VCaP (cell line): ENCODE results near the gene LTBP1.
A peak's percentile ranks its signal among the peaks of the same experiment; 100 is the strongest.

ENCODE experiments used
- H3K27ac ChIP-seq: fragments of 450-650 bp; 2 replicates; pipeline ENCODE4 v1.5.1; 2017
- CTCF ChIP-seq: fragments of 450-650 bp; conservative IDR thresholded peaks from 2 replicates; pipeline ENCODE4 v1.5.1; 2017; ENCODE audit warnings: mild to moderate bottlenecking, moderate library complexity

LTBP1 gene

GRCh38 chr2:33123216-33123615 lies 176.5 kb downstream of the LTBP1 start:
- TF ChIP-seq CTCF: no peak
- no peak overlapping the region for H3K27ac ChIP-seq

DNA sequence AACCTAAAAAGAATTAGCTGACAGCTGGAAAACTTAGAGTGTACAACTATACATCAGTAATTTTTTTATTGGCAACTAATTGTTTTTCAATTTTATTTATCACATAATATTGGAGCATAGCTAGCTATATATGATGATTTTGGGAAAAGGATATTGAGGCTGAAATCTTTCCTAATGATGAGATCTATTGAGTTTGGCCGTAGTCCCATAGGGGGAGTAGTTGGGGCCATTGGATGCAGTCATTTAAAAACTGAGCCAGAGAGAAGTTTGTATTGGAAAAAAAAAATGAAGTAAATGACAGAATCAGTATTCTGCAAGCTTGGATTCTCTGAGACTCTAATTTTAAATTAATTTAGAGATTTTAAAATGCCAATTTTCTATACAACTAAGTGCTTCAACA lies 179.8 kb downstream of the LTBP1 start:
- TF ChIP-seq CTCF: no peak
- H3K27ac ChIP-seq: peak overlapping the region; percentile 59

GRCh38 chr2:33126958-33127357 lies 180.2 kb downstream of the LTBP1 start:
- TF ChIP-seq CTCF: no peak
- H3K27ac ChIP-seq: peak overlapping the region; percentile 59

DNA sequence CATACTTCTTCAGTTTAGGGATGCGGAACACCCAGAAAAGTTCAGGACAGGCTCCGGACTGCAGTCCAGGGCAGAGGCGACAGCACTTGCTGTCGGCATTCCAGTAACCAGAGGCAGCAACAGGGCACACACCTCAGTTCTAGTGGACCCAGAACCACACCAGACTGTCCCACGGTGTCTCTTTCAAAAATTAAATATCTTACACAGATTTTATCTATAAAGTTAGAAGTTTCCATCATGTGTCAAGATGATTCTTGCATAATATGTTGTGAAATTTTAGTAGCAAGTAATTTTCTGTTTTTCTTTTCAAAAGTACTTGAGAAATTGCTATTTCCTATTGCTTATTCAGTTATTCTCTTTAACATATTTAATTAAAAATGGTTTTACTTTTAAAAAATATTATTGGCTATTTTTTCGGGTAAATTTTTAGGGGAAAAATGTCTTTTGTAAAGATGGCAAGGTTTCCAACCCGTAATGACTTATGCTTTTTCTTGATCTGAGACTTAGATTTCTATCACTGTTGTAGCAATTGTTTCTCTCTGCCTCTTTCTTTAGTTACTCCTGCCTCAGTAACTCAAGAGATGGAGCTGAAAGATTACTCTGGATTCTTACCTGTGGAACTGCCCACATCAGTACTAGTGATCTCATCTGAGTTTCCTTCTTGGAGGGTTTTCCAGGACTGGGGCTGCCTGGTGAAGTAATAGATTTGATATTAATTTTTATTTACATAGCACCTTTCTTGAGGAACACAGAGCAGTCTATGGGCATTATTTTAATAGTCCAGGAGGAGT lies 182.7 kb downstream of the LTBP1 start:
- H3K27ac ChIP-seq: no peak overlapping the region
- TF ChIP-seq CTCF: no peak

DNA sequence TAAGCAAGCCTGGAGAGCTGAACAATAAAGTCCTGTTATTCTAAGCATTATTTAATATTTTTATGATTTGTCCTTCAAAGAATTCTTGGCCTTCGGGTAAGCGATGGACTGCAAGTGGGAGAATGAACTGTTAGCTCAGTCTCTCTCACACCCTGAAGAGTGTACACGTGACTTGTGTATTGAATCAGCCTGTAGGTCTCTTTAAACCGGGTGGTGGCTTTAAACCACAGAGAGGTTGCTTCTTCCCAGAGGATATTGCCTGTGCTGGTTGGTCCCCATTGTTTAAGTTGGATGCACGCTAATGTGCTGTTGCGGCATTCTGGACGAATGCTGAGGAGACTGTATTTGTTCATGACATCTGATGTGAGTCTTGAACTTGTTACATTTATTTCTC lies 183.3 kb downstream of the LTBP1 start:
- no peak for TF ChIP-seq CTCF
- H3K27ac ChIP-seq: no peak overlapping the region

DNA sequence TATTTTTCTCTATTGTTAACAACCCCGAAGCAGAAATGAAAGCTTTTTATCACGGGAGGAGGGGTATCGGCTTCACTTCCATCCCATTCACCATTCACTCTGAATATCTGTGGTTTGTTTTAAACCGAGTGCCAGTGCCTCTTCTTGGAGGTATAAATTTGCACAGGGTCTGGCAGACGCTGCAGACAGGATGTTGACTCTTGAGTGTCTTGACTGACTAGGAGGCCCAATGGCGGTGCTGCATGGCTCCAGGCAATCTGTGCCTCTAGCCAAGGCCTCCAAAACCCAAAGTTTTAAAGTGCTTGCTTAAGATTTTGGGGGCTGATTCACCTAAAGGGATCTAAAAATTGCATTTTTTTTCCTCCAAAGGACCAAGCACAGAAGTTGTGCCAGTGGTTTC lies 183.8 kb downstream of the LTBP1 start:
- TF ChIP-seq CTCF: no peak
- H3K27ac ChIP-seq: no peak overlapping the region

DNA sequence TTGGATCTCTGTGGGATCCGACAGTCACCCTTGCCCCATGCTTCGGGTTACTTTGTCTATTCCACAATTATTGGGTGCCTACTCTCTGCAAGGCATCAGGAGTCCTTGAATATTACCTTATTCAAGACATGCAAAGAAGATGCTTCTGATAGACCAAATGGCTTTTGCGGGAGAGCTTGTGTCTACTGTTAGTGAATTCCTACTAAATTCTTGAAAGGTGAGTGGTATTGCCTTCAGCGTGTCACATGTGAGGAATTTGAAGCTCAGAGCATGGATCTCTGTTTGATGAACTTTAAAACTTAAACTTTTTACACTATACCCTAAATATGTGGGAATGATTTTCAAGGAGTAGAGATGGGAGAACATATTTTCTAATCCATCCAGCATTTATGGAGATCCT lies 184.4 kb downstream of the LTBP1 start:
- TF ChIP-seq CTCF: no peak
- no peak overlapping the region; the same call in 1 of the 2 replicates for H3K27ac ChIP-seq
